ENCODE results near the gene TGFB3.
A peak's percentile ranks its signal among the peaks of the same experiment; 100 is the strongest.
"Not testable (repeated sequence)": the region's sequence is repeated elsewhere in the genome, so short reads cannot be mapped to it uniquely, and the experiment has no call there.

Gene TGFB3

GRCh38 chr14:75981426-75982265 is at the start of gene TGFB3:
TGFB3 (minus strand) TSS chr14:75981995; CDS start chr14:75980893, 1,102 bp downstream.
- peak; percentile 51 for DNase-seq

- no peak for DNase-seq
These were observed 42.6 kb upstream of the TGFB3 start for GRCh38 chr14:76024211-76024907.

- no peak for DNase-seq
These were observed 42.0 kb upstream of the TGFB3 start for GRCh38 chr14:76023757-76024156.

DNA sequence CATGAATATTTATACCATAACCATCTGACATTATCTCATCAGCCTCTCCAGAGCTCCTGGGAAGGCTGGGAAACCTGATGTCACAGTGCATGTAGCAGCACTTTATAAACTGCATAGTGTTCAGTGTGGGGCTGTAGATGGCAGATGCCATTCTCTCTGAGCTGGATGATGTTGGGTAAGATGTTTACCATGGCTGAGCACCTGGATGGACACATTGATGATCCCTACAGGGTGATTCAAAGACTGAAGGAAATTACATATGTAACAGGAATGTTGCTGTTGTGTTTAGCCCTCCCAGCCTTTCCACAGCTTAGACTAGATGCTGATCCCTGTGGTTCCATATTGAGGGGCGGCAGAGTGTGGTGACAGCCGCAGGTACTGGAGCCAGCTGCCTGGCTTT is 41.2 kb upstream of the TGFB3 start:
- DNase-seq, result no peak

DNA sequence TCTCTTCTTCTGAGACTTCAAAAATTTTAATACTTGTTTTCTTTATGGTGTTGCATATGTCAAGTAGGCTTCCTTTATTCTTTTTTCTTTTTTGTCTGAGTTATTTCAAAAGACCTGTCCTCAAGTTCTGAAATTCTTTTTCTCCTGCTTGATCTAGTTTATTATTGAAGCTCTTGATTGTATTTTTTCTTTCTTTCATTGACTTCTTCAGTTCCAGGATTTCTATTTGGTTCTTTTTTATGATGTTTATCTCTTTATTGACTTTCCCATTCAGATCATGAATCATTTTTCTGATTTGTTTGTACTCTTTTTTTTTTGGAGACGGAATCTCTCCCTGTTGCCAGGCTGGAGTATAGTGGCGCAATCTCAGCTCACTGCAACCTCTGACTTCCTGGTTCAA is 37.9 kb upstream of the TGFB3 start:
- DNase-seq, result no peak

- DNase-seq, result no peak
These were observed 33.9 kb upstream of the TGFB3 start for GRCh38 chr14:76015668-76016067.

DNA sequence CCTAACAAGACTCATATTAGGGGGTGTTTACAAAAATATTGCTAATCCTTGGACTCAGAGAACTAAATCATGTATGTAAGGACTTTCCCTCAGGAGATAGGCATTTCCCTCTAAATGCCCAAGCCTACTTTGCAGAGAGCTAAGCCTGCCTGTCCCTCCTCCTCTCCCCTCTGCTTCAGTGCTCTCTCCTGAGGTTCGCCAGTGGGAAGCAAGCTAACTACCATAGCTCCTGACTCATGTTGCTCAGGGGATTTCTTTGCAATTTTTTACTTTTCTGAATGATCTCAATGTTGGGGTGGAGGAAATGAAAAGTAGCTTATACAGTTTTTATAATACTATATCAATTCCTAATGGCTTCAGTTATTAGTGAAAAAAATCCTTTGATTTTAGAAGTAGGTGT is 33.4 kb upstream of the TGFB3 start:
- no peak for DNase-seq

GRCh38 chr14:76012354-76012753 is 30.6 kb upstream of the TGFB3 start:
- no peak for DNase-seq

- DNase-seq, result no peak
These were observed 30.1 kb upstream of the TGFB3 start for GRCh38 chr14:76011930-76012329.

GRCh38 chr14:76009627-76010026 is 27.8 kb upstream of the TGFB3 start:
- not testable (repeated sequence) for DNase-seq

GRCh38 chr14:76007852-76008251 is 26.1 kb upstream of the TGFB3 start:
- DNase-seq, result no peak

DNA sequence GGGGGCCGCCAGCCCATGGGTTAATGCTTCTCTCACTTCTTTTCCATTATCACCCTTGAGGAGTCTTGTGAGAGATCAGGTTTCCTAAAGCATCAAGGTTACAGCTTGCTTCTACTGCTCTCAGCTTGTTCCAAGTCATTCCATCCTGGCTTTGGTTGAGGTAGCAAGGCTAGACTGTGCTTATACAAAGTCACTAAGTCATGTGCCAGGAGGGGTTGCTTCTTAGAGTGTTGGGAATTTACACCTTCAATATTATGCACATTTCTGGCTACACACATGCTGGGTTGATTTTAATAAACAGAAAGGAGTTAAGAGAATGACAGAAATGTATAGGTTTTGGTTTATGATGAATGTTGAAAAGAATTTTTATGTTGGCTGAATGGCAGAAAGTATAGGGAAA is 25.6 kb upstream of the TGFB3 start:
- no peak for DNase-seq

GRCh38 chr14:76006253-76006652 is 24.5 kb upstream of the TGFB3 start:
- DNase-seq, result no peak

DNA sequence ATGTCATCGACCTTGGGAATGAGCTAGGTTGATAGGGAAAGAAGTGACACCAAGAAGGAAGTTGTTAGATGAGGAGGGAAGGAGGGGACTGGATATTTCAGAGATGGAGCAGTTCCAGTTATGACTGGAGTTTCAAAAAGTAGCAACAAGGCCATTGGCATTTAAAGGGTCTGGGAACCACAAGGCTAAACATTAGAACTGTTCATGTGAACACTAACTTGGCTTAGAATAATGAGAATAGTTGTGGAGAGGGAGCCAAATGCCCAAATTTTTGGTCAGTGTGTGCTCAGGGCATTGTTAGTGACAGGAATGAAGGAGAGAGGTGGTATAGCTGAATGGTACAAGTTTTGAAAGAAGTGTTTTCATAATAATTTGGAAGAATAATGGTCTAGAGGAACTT is 20.6 kb upstream of the TGFB3 start:
- DNase-seq, result no peak

DNA sequence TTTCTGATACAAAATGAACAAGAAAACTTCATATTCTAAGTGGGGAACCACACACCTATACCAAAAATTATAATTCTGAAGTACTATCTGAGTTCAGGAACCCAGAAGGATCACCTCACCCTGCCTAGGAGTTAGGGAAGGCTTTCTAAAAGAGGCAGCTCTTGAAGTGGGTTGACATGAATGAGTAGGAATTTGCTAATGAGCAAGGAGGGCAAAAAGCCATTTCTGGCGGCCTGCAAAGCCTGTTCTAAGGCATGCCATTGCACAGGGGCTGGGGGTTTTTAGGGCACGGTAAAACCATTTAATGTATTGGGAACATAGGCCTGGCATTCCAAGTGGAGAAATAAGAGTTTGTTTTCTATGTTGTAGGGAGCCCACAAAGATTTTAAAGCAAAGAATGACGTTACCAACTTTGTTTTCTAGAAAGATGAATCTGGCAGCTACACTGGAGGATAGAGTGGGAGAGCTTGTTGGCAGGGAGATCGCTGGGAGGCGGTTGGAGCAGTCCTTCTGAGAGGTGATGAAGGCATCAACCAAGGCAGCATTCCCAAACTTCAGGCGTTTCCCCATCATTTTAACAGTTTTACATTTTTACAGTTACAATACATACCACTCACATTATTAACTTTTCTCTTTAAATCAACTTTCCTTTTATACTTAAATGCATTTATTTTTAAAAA is 17.9 kb upstream of the TGFB3 start:
- DNase-seq, result no peak

- no peak for DNase-seq
These were observed 14.7 kb upstream of the TGFB3 start for GRCh38 chr14:75996488-75996887.

DNA sequence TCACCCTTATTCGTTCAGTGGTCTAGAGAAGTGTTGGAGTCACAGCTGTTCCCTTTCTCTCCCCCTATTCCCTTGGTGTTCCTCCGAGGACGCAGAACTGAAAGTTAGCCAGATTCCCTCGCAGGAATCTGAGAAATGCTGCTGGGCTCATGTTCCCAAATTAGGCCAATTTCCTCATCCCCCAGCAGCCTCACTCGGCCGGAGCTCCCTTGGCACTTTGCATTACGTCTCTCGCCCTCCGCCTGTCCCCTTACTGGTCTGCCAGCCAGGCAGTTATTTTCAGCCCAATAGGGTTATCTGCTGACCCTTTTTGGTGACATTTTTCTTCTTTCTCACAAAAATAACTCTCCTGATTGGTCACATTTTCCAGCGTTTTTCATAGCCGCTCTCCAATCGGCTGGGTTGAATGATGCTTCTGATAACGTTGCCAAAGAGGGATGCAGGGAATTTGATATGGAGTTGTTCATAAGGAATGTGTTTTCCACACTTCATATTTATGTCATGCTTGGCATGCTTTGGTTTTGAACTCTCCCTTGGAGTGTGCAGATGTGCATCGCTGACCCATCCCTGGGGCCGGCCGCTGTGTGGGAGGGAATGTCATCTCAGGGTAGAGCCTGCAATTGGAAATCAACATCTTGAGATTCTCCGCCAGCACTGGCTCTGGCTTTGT is 13.7 kb upstream of the TGFB3 start:
- DNase-seq, result no peak

- DNase-seq, result no peak
These were observed 11.8 kb upstream of the TGFB3 start for GRCh38 chr14:75993567-75994041.

- DNase-seq, result no peak
These were observed 10.0 kb upstream of the TGFB3 start for GRCh38 chr14:75991753-75992152.

DNA sequence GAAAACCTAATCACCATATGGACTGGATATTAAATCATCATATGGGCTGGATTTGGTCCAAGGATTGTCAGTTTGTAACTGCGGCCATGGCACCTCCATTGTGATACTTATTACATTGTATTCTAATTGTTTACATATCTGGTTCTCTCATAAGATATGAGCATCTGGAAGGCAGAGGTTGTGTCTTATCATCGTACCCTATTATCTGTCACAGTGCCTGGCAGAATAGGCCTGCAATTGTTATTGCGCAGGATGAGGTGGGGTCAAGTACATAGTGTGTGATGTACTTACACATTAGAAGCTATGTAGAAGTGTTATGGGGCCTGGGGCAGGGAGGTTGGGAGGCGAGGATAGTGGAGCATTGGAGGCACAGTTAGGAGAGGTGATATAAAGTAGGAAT is 8.5 kb upstream of the TGFB3 start:
- DNase-seq, result no peak

GRCh38 chr14:75989134-75989533 is 7.3 kb upstream of the TGFB3 start:
- no peak for DNase-seq

DNA sequence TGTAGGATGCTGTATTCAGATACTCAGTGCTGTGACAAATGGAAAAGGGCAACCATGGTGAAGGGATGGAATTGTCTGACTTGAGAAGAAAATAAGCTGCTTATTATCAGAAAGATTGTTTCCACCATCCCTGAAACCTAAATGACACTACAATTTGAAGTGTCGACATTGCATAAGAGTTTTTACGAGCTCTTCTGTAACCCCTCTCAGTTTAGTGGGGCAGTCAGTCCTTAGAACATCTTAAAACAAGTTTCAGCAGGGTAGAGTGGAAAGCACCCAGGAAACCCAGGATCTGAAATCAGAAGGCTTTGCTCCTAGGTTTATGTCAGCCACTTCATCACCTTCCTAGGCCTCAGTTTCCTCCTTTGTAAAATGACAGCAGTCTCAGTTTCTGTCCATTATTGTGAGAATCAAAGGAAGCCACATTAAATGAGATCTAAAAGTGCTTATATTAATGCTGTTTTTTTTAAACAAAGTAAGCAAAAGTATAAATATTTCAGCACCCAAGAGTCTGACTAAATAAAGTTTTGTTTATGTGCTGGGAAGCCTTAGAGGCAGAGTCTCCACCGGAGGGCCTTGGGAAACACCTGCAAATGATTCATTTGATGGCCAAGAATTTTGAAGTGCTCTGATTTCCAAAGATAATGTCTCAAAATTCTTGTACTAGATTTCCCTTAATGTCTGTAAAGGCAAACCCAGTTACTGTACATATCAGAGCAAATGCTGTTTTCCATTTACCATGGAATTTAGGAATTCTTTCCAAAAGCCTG is 5.6 kb upstream of the TGFB3 start:
- no peak for DNase-seq

- no peak for DNase-seq
These were observed 4.6 kb upstream of the TGFB3 start for GRCh38 chr14:75986439-75986765.
